Chondrocyte (in vitro differentiated cells): Measurements from ENCODE around the gene USP17L19. TPM values are rescaled to one million over a fixed set of nuclear protein-coding genes. Genes with fewer than 3 reads are reported as not detected.
"Not testable (repeated sequence)": the region's sequence is repeated elsewhere in the genome, so short reads cannot be mapped to it uniquely, and the experiment has no call there.

Experiments used
- DNase-seq: peaks from one replicate; pipeline ENCODE4 v3.0.0; 2021; ENCODE audit warnings: mixed read lengths, low spot score
- H3K27ac Mint-ChIP-seq: one replicate; pipeline ENCODE4 v1.8.0; 2021; ENCODE audit warnings: mild to moderate bottlenecking, moderate library complexity, mixed read lengths; ENCODE audit not compliant: unreplicated experiment
- H3K27me3 Mint-ChIP-seq: 2 replicates; pipeline ENCODE4 v1.8.0; 2021; ENCODE audit warnings: low read depth, mixed read lengths
- H3K36me3 Mint-ChIP-seq: 2 replicates; pipeline ENCODE4 v1.8.0; 2021; ENCODE audit warnings: low read depth, mixed read lengths
- H3K4me1 Mint-ChIP-seq: 2 replicates; pipeline ENCODE4 v1.8.0; 2021; ENCODE audit warnings: low read depth, mild to moderate bottlenecking, mixed read lengths
- H3K4me3 Mint-ChIP-seq: one replicate; pipeline ENCODE4 v1.8.0; 2021; ENCODE audit warnings: mild to moderate bottlenecking, moderate library complexity, mixed read lengths; ENCODE audit not compliant: unreplicated experiment
- H3K9me3 Mint-ChIP-seq: 2 replicates; pipeline ENCODE4 v1.8.0; 2021; ENCODE audit warnings: low read depth, mixed read lengths
- long read RNA-seq: library from polyadenylated mRNA; stranded (forward); transcript quantifications from one replicate; pipeline ENCODE4 v2.0.0, GENCODE V29; 2021
- total RNA-seq: library from RNA; stranded (reverse); gene quantifications from 3 replicates; pipeline ENCODE4 v1.2.1, GENCODE V29; 2021

Gene USP17L19
- total RNA-seq: not detected in 3 replicates
- long read RNA-seq: 0 reads

- not testable (repeated sequence) for H3K36me3 Mint-ChIP-seq, H3K27me3 Mint-ChIP-seq, H3K9me3 Mint-ChIP-seq, H3K27ac Mint-ChIP-seq, H3K4me1 Mint-ChIP-seq, DNase-seq, H3K4me3 Mint-ChIP-seq
Measured at GRCh38 chr4:9253078-9253477, at the start of gene USP17L19. Gene USP17L19, plus strand, starts transcription at chr4:9253378. Its CDS starts 0 bp downstream, at chr4:9253378.

GRCh38 chr4:9210357-9210756, 42.8 kb upstream of the USP17L19 start, which contains the start of gene USP17L10:
Gene USP17L10, plus strand, starts transcription at chr4:9210657. Its CDS starts 0 bp downstream, at chr4:9210657.
- H3K9me3 Mint-ChIP-seq, DNase-seq, H3K27ac Mint-ChIP-seq, H3K4me1 Mint-ChIP-seq, H3K4me3 Mint-ChIP-seq, H3K36me3 Mint-ChIP-seq, H3K27me3 Mint-ChIP-seq: not testable (repeated sequence)

GRCh38 chr4:9214701-9215100, 38.5 kb upstream of the USP17L19 start:
- not testable (repeated sequence) for H3K4me3 Mint-ChIP-seq, H3K9me3 Mint-ChIP-seq, H3K36me3 Mint-ChIP-seq, H3K4me1 Mint-ChIP-seq, H3K27me3 Mint-ChIP-seq, H3K27ac Mint-ChIP-seq
- peak; percentile 53 for DNase-seq

GRCh38 chr4:9215105-9215504, 38.1 kb upstream of the USP17L19 start, which contains the start of gene USP17L11:
Gene USP17L11, plus strand, starts transcription at chr4:9215405. Its CDS starts 0 bp downstream, at chr4:9215405.
- not testable (repeated sequence) for H3K36me3 Mint-ChIP-seq, DNase-seq, H3K4me3 Mint-ChIP-seq, H3K9me3 Mint-ChIP-seq, H3K27ac Mint-ChIP-seq, H3K27me3 Mint-ChIP-seq, H3K4me1 Mint-ChIP-seq

GRCh38 chr4:9219852-9220251, 33.3 kb upstream of the USP17L19 start, which contains the start of gene USP17L12:
Gene USP17L12, plus strand, starts transcription at chr4:9220152. Its CDS starts 0 bp downstream, at chr4:9220152.
- H3K4me3 Mint-ChIP-seq, H3K9me3 Mint-ChIP-seq, H3K36me3 Mint-ChIP-seq, H3K27ac Mint-ChIP-seq, H3K4me1 Mint-ChIP-seq, DNase-seq, H3K27me3 Mint-ChIP-seq: not testable (repeated sequence)

GRCh38 chr4:9224596-9224995, 28.6 kb upstream of the USP17L19 start, which contains the start of gene USP17L13:
Gene USP17L13, plus strand, starts transcription at chr4:9224896. Its CDS starts 0 bp downstream, at chr4:9224896.
- not testable (repeated sequence) for H3K4me1 Mint-ChIP-seq, H3K27ac Mint-ChIP-seq

GRCh38 chr4:9230249-9230648, 22.9 kb upstream of the USP17L19 start:
- not testable (repeated sequence) for H3K9me3 Mint-ChIP-seq, H3K4me1 Mint-ChIP-seq, H3K27ac Mint-ChIP-seq, H3K36me3 Mint-ChIP-seq, H3K4me3 Mint-ChIP-seq, H3K27me3 Mint-ChIP-seq
- peak; percentile 69 for DNase-seq

More at GRCh38 chr4:9224596-9224995, 28.6 kb upstream of the USP17L19 start, which contains the start of gene USP17L13:
- not testable (repeated sequence) for H3K4me3 Mint-ChIP-seq, DNase-seq, H3K27me3 Mint-ChIP-seq, H3K9me3 Mint-ChIP-seq, H3K36me3 Mint-ChIP-seq

- not testable (repeated sequence) for H3K27me3 Mint-ChIP-seq, H3K4me1 Mint-ChIP-seq, H3K4me3 Mint-ChIP-seq, H3K9me3 Mint-ChIP-seq, H3K36me3 Mint-ChIP-seq, DNase-seq, H3K27ac Mint-ChIP-seq
Measured at GRCh38 chr4:9234085-9234484, 19.1 kb upstream of the USP17L19 start, which contains the start of gene USP17L15. Gene USP17L15, plus strand, starts transcription at chr4:9234385. Its CDS starts 0 bp downstream, at chr4:9234385.

GRCh38 chr4:9238461-9238860, 14.7 kb upstream of the USP17L19 start:
- H3K9me3 Mint-ChIP-seq, H3K4me3 Mint-ChIP-seq, H3K4me1 Mint-ChIP-seq, H3K27ac Mint-ChIP-seq, H3K27me3 Mint-ChIP-seq, H3K36me3 Mint-ChIP-seq: not testable (repeated sequence)
- DNase-seq: peak; percentile 36

GRCh38 chr4:9243579-9243978, 9.6 kb upstream of the USP17L19 start, which contains the start of gene USP17L17:
Gene USP17L17, plus strand, starts transcription at chr4:9243879. Its CDS starts 0 bp downstream, at chr4:9243879.
- not testable (repeated sequence) for H3K36me3 Mint-ChIP-seq, H3K27me3 Mint-ChIP-seq, H3K4me1 Mint-ChIP-seq, DNase-seq, H3K9me3 Mint-ChIP-seq, H3K27ac Mint-ChIP-seq, H3K4me3 Mint-ChIP-seq

GRCh38 chr4:9247953-9248680, 5.1 kb upstream of the USP17L19 start, which contains the start of gene USP17L18:
Gene USP17L18, plus strand, starts transcription at chr4:9248630. Its CDS starts 0 bp downstream, at chr4:9248630.
- not testable (repeated sequence) for H3K36me3 Mint-ChIP-seq, H3K27ac Mint-ChIP-seq, H3K27me3 Mint-ChIP-seq, H3K4me1 Mint-ChIP-seq, H3K9me3 Mint-ChIP-seq, H3K4me3 Mint-ChIP-seq
- DNase-seq: peak; percentile 71

- not testable (repeated sequence) for H3K4me3 Mint-ChIP-seq, DNase-seq, H3K36me3 Mint-ChIP-seq, H3K27ac Mint-ChIP-seq, H3K4me1 Mint-ChIP-seq, H3K27me3 Mint-ChIP-seq, H3K9me3 Mint-ChIP-seq
Measured at GRCh38 chr4:9257824-9258223, 4.6 kb downstream of the USP17L19 start, which contains the start of gene USP17L20. Gene USP17L20, plus strand, starts transcription at chr4:9258124. Its CDS starts 0 bp downstream, at chr4:9258124.

GRCh38 chr4:9262572-9262971, 9.4 kb downstream of the USP17L19 start, which contains the start of gene USP17L21:
Gene USP17L21, plus strand, starts transcription at chr4:9262872. Its CDS starts 0 bp downstream, at chr4:9262872.
- not testable (repeated sequence) for H3K4me3 Mint-ChIP-seq

More at GRCh38 chr4:9262572-9262971, 9.4 kb downstream of the USP17L19 start, which contains the start of gene USP17L21:
- H3K27ac Mint-ChIP-seq, H3K27me3 Mint-ChIP-seq, H3K36me3 Mint-ChIP-seq, H3K4me1 Mint-ChIP-seq, DNase-seq, H3K9me3 Mint-ChIP-seq: not testable (repeated sequence)
